ENCODE measurements around the gene SOWAHD.
"Not testable (repeated sequence)": the region's sequence is repeated elsewhere in the genome, so short reads cannot be mapped to it uniquely, and the experiment has no call there.

SOWAHD gene

DNA sequence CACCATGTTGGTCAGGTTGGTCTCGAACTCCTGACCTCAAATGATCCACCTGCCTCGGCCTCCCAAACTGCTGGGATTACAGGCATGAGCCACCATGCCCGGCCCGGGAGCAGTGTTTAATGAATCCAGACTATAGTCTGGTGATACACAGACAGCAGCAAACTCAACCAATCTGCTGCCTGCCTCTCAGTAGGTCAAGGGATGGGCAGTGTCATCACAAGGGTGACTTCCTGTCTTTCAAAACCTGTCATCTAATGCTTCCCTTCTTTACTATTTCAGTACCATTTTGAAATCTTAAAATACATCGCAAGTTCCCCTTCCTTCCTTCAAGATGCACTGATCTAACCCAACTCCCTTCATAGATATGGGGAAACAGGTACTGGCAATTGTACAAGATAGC is 24.6 kb downstream of the SOWAHD start:
- no peaks in the 10 kb centered on the region for H3K4me1 ChIP-seq (ENCODE audit: control insufficient read depth, insufficient read depth, low read length)
- no peaks in the 10 kb centered on the region for H3K9me3 ChIP-seq (ENCODE audit: control insufficient read depth, insufficient read depth, low read length)
- H3K27ac ChIP-seq (ENCODE audit: low read length): no peak overlapping the region
- peaks cover 3% of the 10 kb centered on the region; the same call in 1 of the 2 replicates for H3K36me3 ChIP-seq (ENCODE audit: control insufficient read depth, insufficient read depth, low read length)
- H3K27me3 ChIP-seq (ENCODE audit: control insufficient read depth, insufficient read depth, low read length): no peaks in the 10 kb centered on the region
- no peak for DNase-seq (ENCODE audit: low read depth, low spot score)
- H3K4me3 ChIP-seq (ENCODE audit: low read length): no peak overlapping the region
- no CpG with 5 or more reads among the region's 5 CpGs for WGBS (ENCODE audit: insufficient coverage, insufficient read length)

DNA sequence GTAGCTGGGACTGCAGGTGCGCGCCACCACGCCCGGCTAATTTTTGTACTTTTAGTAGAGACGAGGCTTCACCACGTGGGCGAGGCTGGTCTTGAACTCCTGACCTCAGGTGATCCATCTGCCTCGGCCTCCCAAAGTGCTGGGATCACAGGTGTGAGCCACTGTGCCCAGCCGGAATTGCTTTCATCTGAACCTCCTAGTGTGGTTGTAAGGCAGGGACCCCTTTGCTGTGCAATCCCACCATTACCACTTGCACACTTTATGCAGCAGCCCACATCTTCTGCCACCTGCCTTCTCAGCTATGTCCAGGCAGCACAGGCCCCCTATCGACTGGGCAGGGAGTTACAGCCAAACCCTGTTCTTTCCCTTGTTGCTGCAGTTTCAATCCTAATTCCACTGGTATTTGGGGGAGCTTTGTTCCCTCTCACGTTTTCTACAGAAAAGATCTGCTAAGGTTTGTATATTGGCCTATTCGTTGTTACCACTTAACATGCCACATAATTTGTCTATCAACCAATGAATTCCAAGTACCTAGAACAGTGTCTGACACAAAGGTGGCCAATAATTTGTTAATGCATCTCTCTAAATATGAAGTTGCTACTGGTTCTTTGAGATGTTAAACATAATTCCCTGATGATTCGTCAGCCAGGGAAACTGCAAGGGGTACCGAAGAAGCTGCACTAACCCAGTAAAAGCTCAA is 26.5 kb downstream of the SOWAHD start:
- DNase-seq (ENCODE audit: low read depth, low spot score): no peak
- Histone ChIP-seq H3K4me3 (ENCODE audit: low read length) (no peak overlapping the region), H3K36me3 (ENCODE audit: control insufficient read depth, insufficient read depth, low read length) (peaks cover 8% of the 10 kb centered on the region; the same call in 1 of the 2 replicates), H3K9me3 (ENCODE audit: control insufficient read depth, insufficient read depth, low read length) (no peaks in the 10 kb centered on the region), H3K27ac (ENCODE audit: low read length) (no peak overlapping the region), H3K4me1 (ENCODE audit: control insufficient read depth, insufficient read depth, low read length) (no peaks in the 10 kb centered on the region; the same call in 1 of the 2 replicates), H3K27me3 (ENCODE audit: control insufficient read depth, insufficient read depth, low read length) (no peaks in the 10 kb centered on the region)
- no CpG with 5 or more reads among the region's 14 CpGs for WGBS (ENCODE audit: insufficient coverage, insufficient read length)

DNA sequence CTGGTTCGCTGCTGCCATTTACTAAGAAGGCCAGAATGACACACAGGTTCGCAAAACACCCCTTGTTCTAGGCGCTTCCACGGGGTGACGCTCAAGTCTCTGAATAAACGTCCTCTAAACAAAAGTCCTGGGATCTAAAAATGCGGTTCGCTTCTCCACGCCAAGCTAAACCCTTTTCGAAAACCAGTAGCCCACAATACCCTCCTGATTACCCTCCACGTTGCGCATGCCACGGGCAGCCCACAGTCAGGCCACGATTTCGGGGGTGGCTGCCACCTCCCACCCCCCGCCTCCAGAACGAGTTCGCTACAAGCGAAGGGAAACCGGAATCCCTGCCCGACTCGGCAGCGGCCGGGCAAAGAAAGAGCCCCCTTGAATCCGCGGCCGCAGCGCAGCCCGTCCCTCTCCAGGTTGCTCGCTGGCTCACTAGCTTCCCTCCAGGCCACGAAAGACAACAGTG is 32.6 kb downstream of the SOWAHD start:
- no peak for DNase-seq (ENCODE audit: low read depth, low spot score)
- Histone ChIP-seq H3K4me1 (ENCODE audit: control insufficient read depth, insufficient read depth, low read length) (no peaks in the 10 kb centered on the region; the same call in 1 of the 2 replicates), H3K27ac (ENCODE audit: low read length) (no peak overlapping the region), H3K27me3 (ENCODE audit: control insufficient read depth, insufficient read depth, low read length) (no peaks in the 10 kb centered on the region), H3K4me3 (ENCODE audit: low read length) (peak overlapping the region; percentile 94), H3K36me3 (ENCODE audit: control insufficient read depth, insufficient read depth, low read length) (peaks cover 8% of the 10 kb centered on the region; the same call in 1 of the 2 replicates), H3K9me3 (ENCODE audit: control insufficient read depth, insufficient read depth, low read length) (no peaks in the 10 kb centered on the region)
- no CpG with 5 or more reads among the region's 31 CpGs for WGBS (ENCODE audit: insufficient coverage, insufficient read length)

GRCh38 chrX:119791437-119792231 is 33.2 kb downstream of the SOWAHD start, which contains the start of gene RPL39:
Gene RPL39 (minus strand): TSS chrX:119791630. CDS start chrX:119791576, 54 bp downstream.
- Histone ChIP-seq H3K4me3 (ENCODE audit: low read length) (peak within 1 kb of the TSS; percentile 94), H3K27ac (ENCODE audit: low read length) (no peak within 1 kb of the TSS), H3K9me3 (ENCODE audit: control insufficient read depth, insufficient read depth, low read length) (no peaks in the 10 kb centered on the region), H3K36me3 (ENCODE audit: control insufficient read depth, insufficient read depth, low read length) (peaks cover 8% of the 10 kb centered on the region; the same call in 1 of the 2 replicates), H3K4me1 (ENCODE audit: control insufficient read depth, insufficient read depth, low read length) (no peaks in the 10 kb centered on the region; the same call in 1 of the 2 replicates), H3K27me3 (ENCODE audit: control insufficient read depth, insufficient read depth, low read length) (no peaks in the 10 kb centered on the region)
- peak; percentile 63 for DNase-seq (ENCODE audit: low read depth, low spot score)
- no CpG with 5 or more reads among the region's 58 CpGs for WGBS (ENCODE audit: insufficient coverage, insufficient read length)

GRCh38 chrX:119801253-119802221 is 43.1 kb downstream of the SOWAHD start:
- Histone ChIP-seq H3K27me3 (ENCODE audit: control insufficient read depth, insufficient read depth, low read length) (no peaks in the 10 kb centered on the region), H3K27ac (ENCODE audit: low read length) (no peak overlapping the region), H3K4me1 (ENCODE audit: control insufficient read depth, insufficient read depth, low read length) (no peaks in the 10 kb centered on the region), H3K4me3 (ENCODE audit: low read length) (no peak overlapping the region), H3K9me3 (ENCODE audit: control insufficient read depth, insufficient read depth, low read length) (no peaks in the 10 kb centered on the region), H3K36me3 (ENCODE audit: control insufficient read depth, insufficient read depth, low read length) (no peaks in the 10 kb centered on the region)
- no peak for DNase-seq (ENCODE audit: low read depth, low spot score)
- no CpG with 5 or more reads among the region's 2 CpGs for WGBS (ENCODE audit: insufficient coverage, insufficient read length)

DNA sequence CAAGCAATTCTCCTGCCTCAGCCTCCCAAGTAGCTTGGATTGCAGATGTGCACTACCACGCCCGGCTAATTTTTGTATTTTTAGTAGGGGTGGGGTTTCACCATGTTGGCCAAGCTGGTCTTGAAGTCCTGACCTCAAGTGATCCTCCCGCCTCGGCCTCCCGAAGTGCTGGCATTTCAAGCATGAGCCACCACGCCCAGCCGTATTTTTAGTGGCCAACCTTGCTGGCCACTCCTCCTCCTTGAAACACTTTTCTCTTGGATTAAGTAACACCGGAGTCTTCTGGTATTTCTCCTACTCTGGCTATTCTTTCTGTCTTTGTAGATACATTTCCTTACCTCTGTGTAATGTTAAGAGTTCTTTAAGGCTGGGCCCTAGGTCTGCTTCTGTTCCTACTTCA is 44.2 kb downstream of the SOWAHD start:
- no peaks in the 10 kb centered on the region for H3K9me3 ChIP-seq (ENCODE audit: control insufficient read depth, insufficient read depth, low read length)
- DNase-seq (ENCODE audit: low read depth, low spot score): no peak
- H3K36me3 ChIP-seq (ENCODE audit: control insufficient read depth, insufficient read depth, low read length): no peaks in the 10 kb centered on the region
- no peaks in the 10 kb centered on the region for H3K27me3 ChIP-seq (ENCODE audit: control insufficient read depth, insufficient read depth, low read length)
- H3K27ac ChIP-seq (ENCODE audit: low read length): no peak overlapping the region
- no peak overlapping the region for H3K4me3 ChIP-seq (ENCODE audit: low read length)
- no CpG with 5 or more reads among the region's 8 CpGs for WGBS (ENCODE audit: insufficient coverage, insufficient read length)
- H3K4me1 ChIP-seq (ENCODE audit: control insufficient read depth, insufficient read depth, low read length): no peaks in the 10 kb centered on the region

- no CpG with 5 or more reads among the region's 4 CpGs for WGBS (ENCODE audit: insufficient coverage, insufficient read length)
- H3K27me3 ChIP-seq (ENCODE audit: control insufficient read depth, insufficient read depth, low read length); H3K36me3 ChIP-seq (ENCODE audit: control insufficient read depth, insufficient read depth, low read length); H3K4me1 ChIP-seq (ENCODE audit: control insufficient read depth, insufficient read depth, low read length); H3K4me3 ChIP-seq (ENCODE audit: low read length); H3K9me3 ChIP-seq (ENCODE audit: control insufficient read depth, insufficient read depth, low read length); H3K27ac ChIP-seq (ENCODE audit: low read length); DNase-seq (ENCODE audit: low read depth, low spot score): not testable (repeated sequence)
Measured at GRCh38 chrX:119808461-119808860, 50.1 kb downstream of the SOWAHD start.

- DNase-seq (ENCODE audit: low read depth, low spot score): no peak
- no peaks in the 10 kb centered on the region for H3K4me1 ChIP-seq (ENCODE audit: control insufficient read depth, insufficient read depth, low read length)
- no CpG with 5 or more reads among the region's 1 CpG for WGBS (ENCODE audit: insufficient coverage, insufficient read length)
- H3K27ac ChIP-seq (ENCODE audit: low read length): no peak overlapping the region
- H3K4me3 ChIP-seq (ENCODE audit: low read length): no peak overlapping the region
- no peaks in the 10 kb centered on the region for H3K9me3 ChIP-seq (ENCODE audit: control insufficient read depth, insufficient read depth, low read length)
- no peaks in the 10 kb centered on the region for H3K27me3 ChIP-seq (ENCODE audit: control insufficient read depth, insufficient read depth, low read length)
- H3K36me3 ChIP-seq (ENCODE audit: control insufficient read depth, insufficient read depth, low read length): no peaks in the 10 kb centered on the region
Measured at GRCh38 chrX:119809185-119809666, 50.8 kb downstream of the SOWAHD start.

Data from iPS DF 6.9 (cell line).